ENCODE results near the gene CALD1. TPM values are rescaled to one million over a fixed set of nuclear protein-coding genes. Genes with fewer than 3 reads are reported as not detected.
A peak's percentile ranks its signal among the peaks of the same experiment; 100 is the strongest.

The CALD1 gene
- total and polyA plus RNA-seq, 8 donors, result 137 to 248 (median 224) TPM

GRCh38 chr7:134896073-134896472, 116.6 kb downstream of the CALD1 start:
- ATAC-seq (no peak), DNase-seq (no peak)
- Histone ChIP-seq H3K27me3 (peaks cover 0 to 14% of the 10 kb centered on the region in 2 donors), H3K36me3 (no peaks in the 10 kb centered on the region), H3K9me3 (peaks cover 0 to 22% of the 10 kb centered on the region in 2 donors), H3K4me3 (no peak overlapping the region), H3K4me1 (peaks cover under 1 to 4% of the 10 kb centered on the region in 2 donors), H3K27ac (no peak overlapping the region)
- TF ChIP-seq, protein P1, sequence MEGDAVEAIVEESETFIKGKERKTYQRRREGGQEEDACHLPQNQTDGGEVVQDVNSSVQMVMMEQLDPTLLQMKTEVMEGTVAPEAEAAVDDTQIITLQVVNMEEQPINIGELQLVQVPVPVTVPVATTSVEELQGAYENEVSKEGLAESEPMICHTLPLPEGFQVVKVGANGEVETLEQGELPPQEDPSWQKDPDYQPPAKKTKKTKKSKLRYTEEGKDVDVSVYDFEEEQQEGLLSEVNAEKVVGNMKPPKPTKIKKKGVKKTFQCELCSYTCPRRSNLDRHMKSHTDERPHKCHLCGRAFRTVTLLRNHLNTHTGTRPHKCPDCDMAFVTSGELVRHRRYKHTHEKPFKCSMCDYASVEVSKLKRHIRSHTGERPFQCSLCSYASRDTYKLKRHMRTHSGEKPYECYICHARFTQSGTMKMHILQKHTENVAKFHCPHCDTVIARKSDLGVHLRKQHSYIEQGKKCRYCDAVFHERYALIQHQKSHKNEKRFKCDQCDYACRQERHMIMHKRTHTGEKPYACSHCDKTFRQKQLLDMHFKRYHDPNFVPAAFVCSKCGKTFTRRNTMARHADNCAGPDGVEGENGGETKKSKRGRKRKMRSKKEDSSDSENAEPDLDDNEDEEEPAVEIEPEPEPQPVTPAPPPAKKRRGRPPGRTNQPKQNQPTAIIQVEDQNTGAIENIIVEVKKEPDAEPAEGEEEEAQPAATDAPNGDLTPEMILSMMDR (IDR thresholded peaks at IDR 0.05), result no peak
- intact Hi-C loops (cut with DNase I), result no loop called here

DNA sequence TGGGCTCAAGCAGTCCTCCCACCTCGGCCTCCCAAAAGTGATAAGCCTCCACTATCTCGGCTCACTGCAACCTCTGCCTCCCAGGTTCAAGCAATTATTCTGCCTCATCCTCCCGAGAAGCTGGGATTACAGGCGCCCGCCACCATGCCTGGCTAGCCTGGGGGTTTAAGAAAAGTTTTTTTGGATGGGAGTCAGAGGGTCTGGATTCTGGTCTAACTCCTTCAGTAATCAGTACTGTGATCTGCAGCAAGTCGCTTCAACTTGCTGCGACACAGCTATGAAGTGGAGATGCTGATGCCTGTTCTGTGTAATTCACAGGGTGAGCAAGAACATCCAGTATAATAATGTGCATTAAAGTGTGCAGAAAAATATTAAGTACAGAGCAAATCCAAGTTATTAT, 118.5 kb downstream of the CALD1 start:
- Histone ChIP-seq H3K27me3 (no peaks in the 10 kb centered on the region), H3K4me3 (no peak overlapping the region), H3K36me3 (no peaks in the 10 kb centered on the region), H3K4me1 (peaks cover 0 to 4% of the 10 kb centered on the region in 2 donors), H3K9me3 (peaks cover 0 to 22% of the 10 kb centered on the region in 2 donors), H3K27ac (no peak overlapping the region)
- intact Hi-C loops (cut with DNase I), result no loop called here
- no peak for ATAC-seq
- TF ChIP-seq, protein P1 (IDR thresholded peaks at IDR 0.05), result no peak
- DNase-seq, result no peak

DNA sequence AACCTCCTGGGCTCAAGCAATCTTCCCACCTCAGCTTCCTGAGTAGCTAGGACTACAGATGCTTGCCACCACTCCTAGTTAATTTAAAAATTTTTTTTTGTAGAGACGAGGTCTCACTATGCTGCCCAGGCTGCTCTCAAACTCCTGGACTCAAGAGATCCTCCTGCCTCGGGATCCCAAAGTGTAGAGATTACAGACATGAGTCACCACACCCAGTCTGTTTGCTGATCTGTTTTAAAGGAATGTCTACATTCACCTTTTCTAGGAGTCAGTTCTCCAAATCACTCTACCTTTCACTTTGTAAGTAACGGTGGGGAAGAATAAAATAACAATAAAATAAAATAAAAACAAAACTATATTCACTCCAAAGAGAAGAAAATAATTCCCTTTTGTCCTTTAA, 120.3 kb downstream of the CALD1 start:
- Histone ChIP-seq H3K9me3 (peaks cover 0 to 22% of the 10 kb centered on the region in 2 donors), H3K4me1 (peaks cover 0 to 4% of the 10 kb centered on the region in 2 donors), H3K4me3 (no peak overlapping the region), H3K27ac (no peak overlapping the region), H3K36me3 (no peaks in the 10 kb centered on the region), H3K27me3 (no peaks in the 10 kb centered on the region)
- TF ChIP-seq, protein P1 (IDR thresholded peaks at IDR 0.05), result no peak
- DNase-seq, result no peak
- intact Hi-C loops (cut with DNase I), result no loop called here
- peak; percentile 59 for ATAC-seq

DNA sequence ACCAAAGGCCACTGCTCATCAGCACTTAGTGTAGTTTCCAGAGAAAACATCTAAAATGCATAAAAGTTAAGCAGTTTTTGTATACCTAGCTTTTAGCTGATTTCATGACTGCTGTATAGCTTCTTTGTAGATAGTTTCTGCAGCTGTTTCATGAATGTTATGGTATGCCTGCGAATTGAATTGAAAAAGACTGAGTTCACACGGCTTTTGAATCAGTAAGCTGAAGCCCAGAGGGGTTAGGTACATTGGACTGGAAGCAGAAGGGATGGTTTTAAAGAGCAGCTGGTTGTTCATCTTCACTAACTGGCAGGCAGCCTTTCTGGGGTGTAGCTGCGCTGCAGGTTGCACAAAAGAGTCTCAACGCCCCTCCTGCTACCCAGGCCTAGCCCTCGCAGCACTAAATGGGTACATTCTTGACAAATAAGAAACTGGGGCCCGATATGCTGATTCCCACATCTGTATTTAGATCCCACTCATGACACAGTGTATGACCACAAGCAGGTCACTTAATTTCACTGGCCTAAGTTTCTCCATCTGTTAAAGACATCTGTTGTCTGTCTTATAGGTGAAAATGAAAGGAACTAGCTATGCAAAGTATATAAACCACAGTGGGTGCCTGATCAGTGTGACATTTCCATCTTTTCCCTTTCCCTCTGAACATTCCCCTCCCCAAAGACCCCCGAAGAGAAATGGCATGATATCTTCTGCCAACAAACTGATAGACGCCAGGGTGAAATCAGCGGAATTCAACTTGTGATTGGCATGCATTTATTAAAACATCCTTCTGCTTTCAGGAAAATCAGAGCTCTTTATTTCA, 120.9 kb downstream of the CALD1 start:
- intact Hi-C loops (cut with DNase I), result no loop called here
- H3K36me3 ChIP-seq, result no peaks in the 10 kb centered on the region
- no peak overlapping the region for H3K4me3 ChIP-seq
- ATAC-seq (no peak), DNase-seq (no peak)
- H3K9me3 ChIP-seq, result peaks cover 0 to 22% of the 10 kb centered on the region in 2 donors
- TF ChIP-seq, protein P1 (IDR thresholded peaks at IDR 0.05), result no peak
- no peaks in the 10 kb centered on the region for H3K27me3 ChIP-seq
- no peak overlapping the region for H3K27ac ChIP-seq
- peaks cover 0 to 4% of the 10 kb centered on the region in 2 donors for H3K4me1 ChIP-seq

GRCh38 chr7:134901389-134902020, 122.1 kb downstream of the CALD1 start:
- peaks cover 0 to 4% of the 10 kb centered on the region in 2 donors for H3K4me1 ChIP-seq
- DNase-seq (no peak), ATAC-seq (no peak)
- no peak overlapping the region for H3K27ac ChIP-seq
- H3K27me3 ChIP-seq, result no peaks in the 10 kb centered on the region
- H3K9me3 ChIP-seq, result peaks cover 0 to 10% of the 10 kb centered on the region in 2 donors
- TF ChIP-seq, protein P1 (IDR thresholded peaks at IDR 0.05), result no peak
- no peak overlapping the region for H3K4me3 ChIP-seq
- intact Hi-C loops (cut with DNase I), result no loop called here
- H3K36me3 ChIP-seq, result no peaks in the 10 kb centered on the region

All from left lung (tissue), 10 donors.